ENCODE data around the gene RBFOX2.

RBFOX2 gene

DNA sequence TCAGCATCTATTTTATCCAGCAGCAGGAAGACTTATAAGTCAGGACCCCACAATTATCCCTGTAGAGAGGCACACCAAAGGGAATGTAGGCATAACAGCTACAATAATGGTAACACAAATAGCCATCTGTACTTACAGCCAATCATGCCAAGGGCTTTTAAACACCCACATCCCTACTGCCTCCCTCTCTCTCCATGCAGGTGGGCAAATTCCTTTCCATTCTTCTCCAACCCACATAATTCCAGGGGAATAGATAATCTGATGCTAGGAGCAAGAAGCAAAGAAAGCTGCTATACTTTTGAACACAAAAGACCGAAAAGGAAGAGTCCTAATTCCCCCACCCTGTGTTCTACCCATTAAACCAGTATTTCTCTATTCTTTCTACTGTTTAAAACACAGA lies 46.7 kb downstream of the RBFOX2 start:
- H3K36me3 ChIP-seq = peaks cover 2% of the 10 kb centered on the region
- no peak for DNase-seq
- H3K27me3 ChIP-seq = no peaks in the 10 kb centered on the region
- no peaks in the 10 kb centered on the region for H3K9me3 ChIP-seq
- H3K4me1 ChIP-seq = peaks cover 11% of the 10 kb centered on the region
- no peak overlapping the region for H3K4me3 ChIP-seq (ENCODE audit: low read depth, low read length)
- no peak for TF ChIP-seq CTCF (IDR thresholded peaks at IDR 0.05; ENCODE audit: low read depth, low read length)

GRCh38 chr22:35978889-35979288 lies 49.7 kb downstream of the RBFOX2 start:
- Histone ChIP-seq H3K4me1 (peaks cover 2% of the 10 kb centered on the region), H3K4me3 (ENCODE audit: low read depth, low read length) (no peak overlapping the region), H3K36me3 (peaks cover 2% of the 10 kb centered on the region; the same call in 1 of the 2 replicates), H3K27me3 (no peaks in the 10 kb centered on the region), H3K9me3 (no peaks in the 10 kb centered on the region)
- no peak for DNase-seq
- no peak for TF ChIP-seq CTCF (IDR thresholded peaks at IDR 0.05; ENCODE audit: low read depth, low read length)

- peaks cover 9% of the 10 kb centered on the region for H3K4me1 ChIP-seq
- H3K9me3 ChIP-seq = no peaks in the 10 kb centered on the region
- DNase-seq = no peak
- H3K27me3 ChIP-seq = no peaks in the 10 kb centered on the region
- no peak for TF ChIP-seq CTCF (IDR thresholded peaks at IDR 0.05; ENCODE audit: low read depth, low read length)
- peaks cover 2% of the 10 kb centered on the region; the same call in 1 of the 2 replicates for H3K36me3 ChIP-seq
- H3K4me3 ChIP-seq (ENCODE audit: low read depth, low read length) = no peak overlapping the region
These were observed 50.4 kb downstream of the RBFOX2 start for GRCh38 chr22:35978201-35978600.

DNA sequence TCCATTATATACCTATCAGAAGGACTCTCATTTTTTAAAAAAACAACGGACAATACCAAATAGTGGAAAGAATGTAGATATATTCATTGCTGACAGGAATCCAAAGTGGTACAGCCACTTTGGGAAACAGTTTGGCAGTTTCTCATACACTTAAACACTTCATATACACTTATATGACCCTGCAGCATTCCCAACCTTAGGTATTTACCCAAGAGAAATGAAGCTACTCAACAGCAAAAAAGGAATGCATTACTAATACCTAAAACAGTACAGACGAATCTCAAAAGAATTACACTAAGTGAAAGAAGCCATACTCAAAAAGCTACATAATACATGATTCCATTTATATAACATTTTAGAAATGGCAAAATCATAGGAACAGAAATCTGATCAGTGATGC lies 51.5 kb downstream of the RBFOX2 start:
- Histone ChIP-seq H3K4me3 (ENCODE audit: low read depth, low read length) (no peak overlapping the region), H3K36me3 (peaks cover 2% of the 10 kb centered on the region; the same call in 1 of the 2 replicates), H3K9me3 (no peaks in the 10 kb centered on the region), H3K4me1 (peaks cover 19% of the 10 kb centered on the region), H3K27me3 (no peaks in the 10 kb centered on the region)
- TF ChIP-seq CTCF (IDR thresholded peaks at IDR 0.05; ENCODE audit: low read depth, low read length) = no peak
- DNase-seq = no peak

DNA sequence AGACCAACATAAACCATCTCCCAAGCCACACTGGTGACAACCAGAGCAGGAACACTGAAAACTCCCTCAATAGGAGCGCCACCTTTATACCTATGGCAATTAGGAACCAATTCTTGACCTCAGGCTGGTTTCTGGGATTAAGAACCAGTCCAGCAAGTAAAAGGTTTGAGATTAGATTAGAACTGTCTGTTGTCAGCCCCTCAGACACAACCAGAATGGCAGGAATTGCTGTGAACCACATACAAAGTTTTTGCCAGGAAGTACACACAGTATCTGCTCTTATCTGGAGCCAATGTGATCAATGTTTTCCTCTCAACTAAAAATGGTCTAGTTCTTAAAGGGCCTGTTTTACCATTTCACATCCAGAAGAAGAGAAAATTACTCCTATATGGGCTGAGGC lies 55.2 kb downstream of the RBFOX2 start:
- no peak for DNase-seq
- Histone ChIP-seq H3K4me3 (ENCODE audit: low read depth, low read length) (no peak overlapping the region), H3K4me1 (peaks cover 36% of the 10 kb centered on the region), H3K9me3 (no peaks in the 10 kb centered on the region), H3K27me3 (no peaks in the 10 kb centered on the region), H3K36me3 (peaks cover 3% of the 10 kb centered on the region)
- no peak for TF ChIP-seq CTCF (IDR thresholded peaks at IDR 0.05; ENCODE audit: low read depth, low read length)

GRCh38 chr22:35972559-35972958 lies 56.1 kb downstream of the RBFOX2 start:
- Histone ChIP-seq H3K36me3 (peaks cover 7% of the 10 kb centered on the region), H3K4me3 (ENCODE audit: low read depth, low read length) (no peak overlapping the region), H3K4me1 (peaks cover 38% of the 10 kb centered on the region), H3K9me3 (no peaks in the 10 kb centered on the region), H3K27me3 (no peaks in the 10 kb centered on the region)
- no peak for TF ChIP-seq CTCF (IDR thresholded peaks at IDR 0.05; ENCODE audit: low read depth, low read length)
- no peak for DNase-seq

Measured in BE2C (cell line).